Measurements from ENCODE around the gene MCF2L2. TPM values are rescaled to one million over a fixed set of nuclear protein-coding genes. Genes with fewer than 3 reads are reported as not detected.

Gene MCF2L2
- total and polyA plus RNA-seq, 2 donors (not counting 1 experiment from before 2014, with no cell fraction given), result 0.03 to 1.6 TPM

DNA sequence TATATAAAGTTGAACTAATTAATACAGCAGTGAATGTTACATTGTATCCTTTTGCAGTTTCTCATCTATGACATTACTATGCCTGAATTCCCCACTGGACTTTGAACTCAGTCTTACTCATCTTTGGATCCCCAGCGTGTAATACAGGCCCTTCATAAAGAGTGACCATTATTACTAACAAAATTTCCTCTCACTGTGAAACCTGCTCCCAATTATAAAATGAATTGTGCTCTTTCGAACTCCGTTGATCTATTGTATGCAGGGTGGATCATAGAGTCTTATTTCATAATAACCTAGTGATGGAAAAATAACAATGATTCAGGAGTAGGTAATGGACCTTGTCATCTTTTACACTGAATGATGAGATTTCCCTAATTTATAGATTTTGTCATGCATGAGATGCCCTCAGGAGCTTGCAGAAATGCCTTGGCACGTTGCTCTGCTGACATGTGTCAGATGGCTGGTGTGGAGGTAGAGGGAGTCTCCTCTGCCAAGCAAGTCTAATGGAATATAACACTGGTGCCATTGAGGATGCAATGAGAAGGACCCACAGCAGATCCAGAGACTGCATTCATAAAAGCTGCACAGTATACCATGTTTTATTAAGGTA is 149.8 kb downstream of the MCF2L2 start:
- H3K4me3 ChIP-seq (ENCODE audit: control extremely low read depth in 1 of 5, extremely low read depth in 1 of 5, insufficient read depth in 1 of 5, low read depth in 2 of 5, low read length in 4 of 5), result no peak overlapping the region
- H3K27me3 ChIP-seq (replicated peaks in 1 of 4; ENCODE audit: control extremely low read depth in 1 of 4, control insufficient read depth in 3 of 4, insufficient read depth in 4 of 4, low read length in 3 of 4), result peaks cover 0 to 5% (median 0%) of the 10 kb centered on the region in 4 experiments
- H3K79me2 ChIP-seq (ENCODE audit: control insufficient read depth, insufficient read depth, low read length), result no peaks in the 10 kb centered on the region
- CTCF ChIA-PET, result no interaction called here
- no peak for DNase-seq
- Mint-ChIP-seq H3K9me3 (ENCODE audit: insufficient read depth) (no peaks in the 10 kb centered on the region), H3K4me1 (no peaks in the 10 kb centered on the region), H3K4me3 (no peak overlapping the region), H3K27me3 (peaks cover 7% of the 10 kb centered on the region), H3K27ac (no peak overlapping the region)
- no peak for ATAC-seq (ENCODE audit: low read depth)
- H3K4me1 ChIP-seq (ENCODE audit: control insufficient read depth in 2 of 2, insufficient read depth in 2 of 2, low read length in 2 of 2), result no peaks in the 10 kb centered on the region
- no peak overlapping the region for H3K4me2 ChIP-seq (replicated peaks; ENCODE audit: low read depth, low read length, poor library complexity, severe bottlenecking)
- WGBS (ENCODE audit: insufficient coverage), result no CpG with 5 or more reads among the region's 4 CpGs
- no peak for TF ChIP-seq EZH2 (IDR thresholded peaks at IDR 0.05; ENCODE audit: borderline replicate concordance, insufficient read depth, low read depth, low read length, poor library complexity, severe bottlenecking)
- TF ChIP-seq CTCF (IDR thresholded peaks at IDR 0.05), result no peak
- H3K36me3 ChIP-seq (replicated peaks in 1 of 2; ENCODE audit: control extremely low read depth in 1 of 2, control insufficient read depth in 1 of 2, extremely low read depth in 1 of 2, insufficient read depth in 2 of 2, low read length in 1 of 2), result no peaks in the 10 kb centered on the region
- H3K9ac ChIP-seq (ENCODE audit: low read length), result no peak overlapping the region
- H3K9me3 ChIP-seq (ENCODE audit: control extremely low read depth in 1 of 3, control insufficient read depth in 2 of 3, insufficient read depth in 1 of 3, low read length in 2 of 3), result no peaks in the 10 kb centered on the region
- H4K20me1 ChIP-seq (ENCODE audit: control insufficient read depth, insufficient read depth, low read length, poor library complexity, severe bottlenecking), result no peaks in the 10 kb centered on the region
- H3K27ac ChIP-seq (ENCODE audit: low read length in 2 of 2), result no peak overlapping the region
- POLR2A ChIA-PET, result no interaction called here
- intact Hi-C loops (cut with micrococcal nuclease), result no loop called here
- H2AFZ ChIP-seq (ENCODE audit: insufficient read depth, low read depth, low read length, poor library complexity, severe bottlenecking), result no peak overlapping the region

GRCh38 chr3:183277260-183277659 is 151.2 kb downstream of the MCF2L2 start:
- H3K27ac ChIP-seq (ENCODE audit: low read length in 2 of 2), result no peak overlapping the region
- no peak overlapping the region for H3K4me2 ChIP-seq (replicated peaks; ENCODE audit: low read depth, low read length, poor library complexity, severe bottlenecking)
- POLR2A ChIA-PET, result no interaction called here
- Mint-ChIP-seq H3K9me3 (ENCODE audit: insufficient read depth) (no peaks in the 10 kb centered on the region), H3K27ac (no peak overlapping the region), H3K4me3 (no peak overlapping the region), H3K27me3 (peaks cover 4% of the 10 kb centered on the region), H3K4me1 (no peaks in the 10 kb centered on the region)
- TF ChIP-seq CTCF (IDR thresholded peaks at IDR 0.05) (no peak), EZH2 (IDR thresholded peaks at IDR 0.05; ENCODE audit: borderline replicate concordance, insufficient read depth, low read depth, low read length, poor library complexity, severe bottlenecking) (no peak)
- no peak overlapping the region for H2AFZ ChIP-seq (ENCODE audit: insufficient read depth, low read depth, low read length, poor library complexity, severe bottlenecking)
- no peaks in the 10 kb centered on the region for H3K27me3 ChIP-seq (replicated peaks in 1 of 4; ENCODE audit: control extremely low read depth in 1 of 4, control insufficient read depth in 3 of 4, insufficient read depth in 4 of 4, low read length in 3 of 4)
- CTCF ChIA-PET, result no interaction called here
- intact Hi-C loops (cut with micrococcal nuclease), result no loop called here
- ATAC-seq (ENCODE audit: low read depth), result no peak
- no peak overlapping the region for H3K4me3 ChIP-seq (ENCODE audit: control extremely low read depth in 1 of 5, extremely low read depth in 1 of 5, insufficient read depth in 1 of 5, low read depth in 2 of 5, low read length in 4 of 5)
- H3K9ac ChIP-seq (ENCODE audit: low read length), result no peak overlapping the region
- H3K4me1 ChIP-seq (ENCODE audit: control insufficient read depth in 2 of 2, insufficient read depth in 2 of 2, low read length in 2 of 2), result no peaks in the 10 kb centered on the region
- H3K9me3 ChIP-seq (ENCODE audit: control extremely low read depth in 1 of 3, control insufficient read depth in 2 of 3, insufficient read depth in 1 of 3, low read length in 2 of 3), result no peaks in the 10 kb centered on the region
- no peaks in the 10 kb centered on the region for H4K20me1 ChIP-seq (ENCODE audit: control insufficient read depth, insufficient read depth, low read length, poor library complexity, severe bottlenecking)
- WGBS (ENCODE audit: insufficient coverage), result 100% methylated on average over 1 of the region's 5 CpGs
- no peaks in the 10 kb centered on the region for H3K79me2 ChIP-seq (ENCODE audit: control insufficient read depth, insufficient read depth, low read length)
- DNase-seq, result no peak
- H3K36me3 ChIP-seq (replicated peaks in 1 of 2; ENCODE audit: control extremely low read depth in 1 of 2, control insufficient read depth in 1 of 2, extremely low read depth in 1 of 2, insufficient read depth in 2 of 2, low read length in 1 of 2), result no peaks in the 10 kb centered on the region

Data from B cell (primary cell).